GM18868 (cell line): ENCODE results near the gene ACOX1.

Experiments used
- ATAC-seq: cut with Tn5 transposase; IDR thresholded peaks from one replicate; pipeline ENCODE4 v1.9.1; 2021; ENCODE audit warnings: mild to moderate bottlenecking, moderate library complexity; ENCODE audit not compliant: unreplicated experiment

ACOX1 gene

DNA sequence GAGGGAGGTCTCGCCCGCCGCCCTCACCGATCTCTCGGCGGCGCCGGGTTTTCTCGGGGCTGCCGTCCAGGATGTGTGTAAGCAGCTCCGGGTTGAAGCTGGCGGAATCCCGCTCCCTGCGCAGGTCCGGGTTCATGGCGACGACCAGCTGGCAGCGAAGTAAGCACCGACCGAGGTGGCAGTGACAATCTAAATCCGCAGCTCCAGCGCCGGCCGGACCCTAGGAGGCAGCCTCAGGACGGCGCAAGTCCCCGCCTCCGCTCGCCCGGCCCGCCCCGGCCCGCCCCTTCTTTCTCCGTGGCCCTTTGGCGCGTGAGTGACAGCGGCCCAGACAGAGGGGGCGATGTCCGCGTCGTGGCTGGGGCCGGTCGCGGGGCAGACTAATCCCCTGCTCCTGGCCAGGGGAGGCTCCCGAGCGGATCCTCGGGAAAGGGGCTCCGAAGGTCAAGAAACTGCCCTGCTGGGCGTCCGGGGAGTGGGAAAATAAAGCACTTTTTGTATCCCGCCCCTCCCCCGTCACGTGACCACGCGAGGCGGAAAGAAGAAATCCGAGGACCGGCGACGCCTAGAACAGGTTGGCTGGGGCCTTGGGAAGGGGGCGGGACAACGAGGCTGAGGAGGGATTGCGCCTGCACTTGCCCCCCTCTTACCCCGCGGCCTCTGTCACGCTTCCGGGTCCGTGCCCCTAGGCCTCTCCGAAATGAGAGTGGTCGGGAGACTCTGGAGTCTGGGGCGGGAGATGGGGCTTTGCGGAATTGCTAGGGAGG, at the start of gene ACOX1, which contains the start of gene TEN1:
Gene ACOX1, minus strand, starts transcription at position 229 of the 767 bp plus-strand sequence. Its CDS starts 93 bp downstream, at position 136.
Gene TEN1, plus strand, starts transcription at position 303 of the 767 bp plus-strand sequence. CDS start 6,953 bp downstream, outside the sequence.
- ATAC-seq, result peak; percentile 90

GRCh38 chr17:76027159-76027839, 48.3 kb upstream of the ACOX1 start, which contains the start of gene EVPL:
EVPL (minus strand) TSS chr17:76027306; CDS start chr17:76027198, 108 bp downstream.
- no peak for ATAC-seq

GRCh38 chr17:76026714-76027158, 47.8 kb upstream of the ACOX1 start:
- ATAC-seq, result no peak

DNA sequence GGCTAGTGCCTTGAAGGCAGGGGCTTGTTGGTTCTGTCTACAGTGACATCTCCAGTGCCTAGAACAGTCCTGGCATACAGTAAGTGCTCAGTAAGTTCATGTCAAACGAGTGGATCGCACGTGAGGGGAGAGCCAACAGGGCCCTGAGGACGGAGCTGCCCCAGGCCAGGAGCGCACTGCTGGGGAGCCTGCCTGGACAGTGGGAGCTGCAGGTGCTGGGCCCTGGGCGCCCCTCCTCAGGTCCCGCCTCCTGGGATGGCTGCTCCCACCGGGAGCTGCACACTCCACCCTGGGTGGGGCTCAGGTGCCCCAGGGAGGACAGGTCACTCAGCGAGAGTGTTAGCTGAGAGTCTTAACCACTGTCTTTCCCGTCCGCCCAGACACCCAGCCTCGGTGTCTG, 46.3 kb upstream of the ACOX1 start:
- no peak for ATAC-seq

DNA sequence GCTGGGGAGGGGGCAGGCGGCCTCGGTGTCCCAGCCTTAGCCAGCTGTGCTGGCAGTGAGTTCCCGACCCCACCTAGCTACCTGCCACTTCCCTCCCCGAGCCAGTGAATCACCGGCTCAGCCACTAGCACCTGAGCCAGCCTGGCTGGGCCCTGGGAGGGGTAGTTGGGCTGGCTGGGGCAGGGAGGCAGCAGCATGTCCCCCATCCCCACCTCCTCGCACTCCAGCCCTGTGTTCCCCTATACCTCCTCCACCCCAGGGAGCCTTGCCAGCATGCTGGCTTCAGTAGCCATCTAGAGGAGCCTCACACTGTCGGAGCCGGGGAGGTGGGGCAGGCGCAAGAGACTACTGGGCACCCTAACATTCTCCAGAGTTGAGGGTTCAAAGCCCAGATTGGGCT, 45.4 kb upstream of the ACOX1 start:
- no peak for ATAC-seq

DNA sequence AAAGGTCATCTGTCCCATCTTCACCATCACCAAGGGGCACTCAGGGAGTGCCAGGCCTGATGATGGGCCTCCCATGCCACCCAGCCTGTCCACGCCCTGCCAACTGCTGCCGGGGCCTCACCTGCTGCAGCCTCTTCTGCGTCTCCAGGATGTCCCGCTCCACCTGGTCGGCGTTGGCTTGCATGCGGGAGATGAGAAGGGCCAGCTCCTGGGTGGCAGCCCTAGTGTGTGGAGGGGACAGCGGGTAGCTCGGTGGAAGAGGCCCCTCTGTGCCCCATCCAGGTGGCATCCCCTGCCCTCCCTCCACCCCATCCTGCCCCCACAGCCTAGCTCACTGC, 44.9 kb upstream of the ACOX1 start:
- ATAC-seq, result no peak

GRCh38 chr17:76022973-76023899, 44.3 kb upstream of the ACOX1 start:
- no peak for ATAC-seq

DNA sequence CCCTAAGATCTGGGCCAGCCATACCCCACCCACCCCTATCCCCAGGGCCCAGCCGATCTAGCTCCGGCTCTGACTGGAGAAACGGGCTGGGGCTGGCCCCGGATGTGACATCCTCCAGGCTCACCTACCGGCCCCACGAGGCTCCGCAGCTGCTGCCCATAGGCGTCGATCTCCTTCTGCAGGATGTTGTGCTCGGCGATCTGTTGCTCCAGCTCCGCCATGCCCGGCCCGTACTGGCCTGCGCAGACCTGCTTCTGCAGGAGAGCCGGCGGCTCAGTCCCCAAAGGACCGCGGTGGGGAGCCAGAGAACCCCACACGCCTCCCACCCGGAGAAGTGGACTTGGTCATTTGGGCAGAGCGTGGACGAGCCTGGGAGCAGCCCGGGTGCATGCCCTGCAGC, 43.3 kb upstream of the ACOX1 start:
- no peak for ATAC-seq

GRCh38 chr17:76019833-76020467, 41.0 kb upstream of the ACOX1 start:
- no peak for ATAC-seq

- no peak for ATAC-seq
Measured at GRCh38 chr17:76018801-76019200, 39.8 kb upstream of the ACOX1 start.

DNA sequence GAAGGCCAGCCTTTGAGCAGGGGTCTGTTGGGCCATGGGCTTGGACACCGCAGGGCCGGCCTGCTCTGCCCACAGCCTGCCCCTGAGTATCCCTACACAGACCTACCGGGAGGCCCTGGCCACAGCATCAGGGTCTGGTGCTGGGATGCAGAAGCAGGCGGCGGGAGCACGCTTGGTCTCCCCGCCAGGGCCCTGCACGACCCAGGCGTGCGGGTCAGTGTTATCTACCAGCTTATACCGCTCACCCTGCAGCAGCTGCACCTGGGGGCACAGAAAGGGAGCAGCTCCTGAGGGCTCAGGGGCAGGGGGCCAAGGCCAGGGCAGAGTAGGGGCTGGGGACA, 39.3 kb upstream of the ACOX1 start:
- no peak for ATAC-seq

DNA sequence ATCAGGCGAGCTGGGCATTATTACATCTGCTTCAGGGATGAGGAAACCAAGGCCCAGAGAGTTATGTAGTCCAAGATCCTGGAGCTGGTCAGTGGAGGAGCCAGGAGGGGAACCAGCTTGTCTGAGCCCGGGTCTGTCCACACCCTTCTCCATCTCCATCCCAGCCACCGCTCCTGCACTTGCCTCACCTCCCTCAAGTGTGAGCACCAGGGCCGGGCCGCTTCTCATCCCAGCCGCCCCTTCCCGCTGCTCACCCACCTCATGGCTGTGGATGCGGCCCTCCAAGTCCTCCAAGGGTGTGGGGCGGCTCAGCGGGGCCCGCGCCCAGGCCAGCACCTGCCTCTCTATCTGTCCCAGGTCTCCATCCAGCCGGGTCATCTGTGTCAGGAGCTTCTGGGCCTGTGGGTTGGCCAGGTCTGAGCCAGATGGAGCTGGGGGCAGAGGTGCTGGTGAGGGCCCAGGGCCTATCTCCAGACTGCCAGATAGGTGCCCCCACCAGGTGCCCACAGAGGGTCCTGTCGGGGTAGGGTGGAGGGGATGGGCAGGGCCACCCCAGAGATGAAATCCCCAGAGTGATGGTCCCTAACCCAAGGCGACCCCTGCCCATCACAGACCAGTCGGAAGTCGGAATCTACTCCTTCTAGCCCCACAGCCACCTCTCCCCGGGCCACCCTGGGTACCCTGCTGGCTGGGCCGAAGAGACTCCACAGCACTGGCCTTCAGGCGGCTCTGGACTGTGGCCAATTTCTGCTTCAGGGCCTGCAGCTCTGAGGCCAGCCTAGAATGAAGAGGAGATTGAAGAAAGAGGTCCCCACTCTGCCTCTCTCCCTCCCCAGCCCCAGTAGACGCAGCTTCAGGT, 38.7 kb upstream of the ACOX1 start:
- ATAC-seq, result no peak

DNA sequence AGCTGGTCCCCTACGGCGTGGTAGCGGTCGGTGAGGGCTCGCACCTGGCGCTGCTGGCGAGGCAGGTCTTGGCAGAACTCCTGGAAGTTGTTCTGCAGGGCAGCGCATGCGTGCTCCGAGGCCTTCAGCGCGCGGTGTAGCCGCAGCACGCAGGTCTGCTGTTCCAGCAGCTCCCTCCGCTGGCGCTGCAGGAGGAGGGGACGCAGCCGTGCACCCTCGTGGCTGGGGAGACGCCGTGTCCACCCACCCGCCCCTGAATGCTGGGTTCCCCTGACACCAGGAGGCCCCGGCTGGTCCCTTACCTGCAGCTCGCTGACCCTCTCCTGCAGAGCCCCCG, 35.9 kb upstream of the ACOX1 start:
- ATAC-seq, result no peak

DNA sequence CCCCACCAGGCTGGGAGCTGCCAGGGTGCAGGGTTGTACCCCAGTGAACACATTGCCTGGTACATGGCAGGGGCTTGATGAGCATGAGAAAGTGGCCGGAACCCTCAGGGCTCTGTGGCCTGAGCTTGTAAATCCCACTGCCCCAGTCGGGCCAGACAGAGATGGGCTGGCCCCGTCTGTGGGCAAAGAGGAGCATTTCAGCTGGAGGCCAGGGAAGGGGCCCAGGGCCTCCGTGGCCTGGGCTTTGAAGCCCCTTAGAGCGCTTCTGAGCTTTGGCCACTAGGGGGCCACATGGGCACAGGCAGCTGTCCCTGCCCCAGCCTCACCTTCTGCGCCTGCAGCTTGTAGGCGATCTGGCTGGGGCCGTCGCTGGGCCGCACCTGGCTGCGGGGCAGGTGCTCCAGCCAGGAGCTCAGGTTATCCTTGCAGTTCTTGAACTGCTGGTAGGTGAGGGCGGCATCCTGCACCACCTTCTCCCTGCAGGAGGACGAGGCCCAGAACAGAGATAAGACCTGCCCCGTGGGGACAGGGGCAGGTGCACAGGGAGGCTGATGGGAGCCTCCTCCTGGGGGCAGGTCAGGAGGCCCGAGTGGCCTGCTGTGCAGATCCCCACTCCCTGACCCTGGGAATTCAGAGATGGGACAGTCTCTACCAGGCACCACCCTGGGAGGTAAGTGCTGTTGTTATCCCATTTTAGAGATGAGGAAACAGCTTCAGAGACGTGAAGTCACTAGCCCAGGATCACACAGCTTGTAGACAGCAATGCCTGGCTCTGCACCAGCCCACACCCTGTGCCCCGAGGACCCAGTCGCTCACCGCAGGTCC, 35.3 kb upstream of the ACOX1 start:
- no peak for ATAC-seq

DNA sequence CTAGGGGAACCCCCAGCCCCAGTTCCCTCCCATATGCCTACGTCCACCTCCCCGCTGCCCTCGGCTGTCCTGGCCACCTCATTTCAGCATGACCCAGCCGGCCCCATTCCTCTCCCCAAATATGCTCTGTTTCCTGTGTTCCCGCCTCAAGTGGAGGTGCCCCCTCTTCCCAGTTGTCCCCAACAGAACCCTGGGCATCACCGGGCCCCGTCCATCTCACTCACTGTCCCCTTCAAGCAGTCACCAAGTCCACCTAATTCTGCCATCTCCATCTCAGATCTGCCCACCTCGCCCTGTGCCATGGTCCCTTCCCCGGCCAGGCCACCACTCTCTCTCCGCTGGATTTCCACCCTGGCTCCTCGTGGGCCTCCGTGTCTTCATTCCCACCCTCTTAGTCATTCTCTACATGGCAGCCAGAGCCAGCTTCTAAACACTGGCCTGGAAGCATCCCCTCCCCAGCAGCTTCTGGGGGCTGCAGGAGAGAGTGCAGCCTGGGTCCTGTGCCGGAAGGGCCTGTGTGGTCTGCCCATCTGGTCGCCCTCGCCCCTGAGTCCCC, 34.5 kb upstream of the ACOX1 start:
- ATAC-seq, result no peak

DNA sequence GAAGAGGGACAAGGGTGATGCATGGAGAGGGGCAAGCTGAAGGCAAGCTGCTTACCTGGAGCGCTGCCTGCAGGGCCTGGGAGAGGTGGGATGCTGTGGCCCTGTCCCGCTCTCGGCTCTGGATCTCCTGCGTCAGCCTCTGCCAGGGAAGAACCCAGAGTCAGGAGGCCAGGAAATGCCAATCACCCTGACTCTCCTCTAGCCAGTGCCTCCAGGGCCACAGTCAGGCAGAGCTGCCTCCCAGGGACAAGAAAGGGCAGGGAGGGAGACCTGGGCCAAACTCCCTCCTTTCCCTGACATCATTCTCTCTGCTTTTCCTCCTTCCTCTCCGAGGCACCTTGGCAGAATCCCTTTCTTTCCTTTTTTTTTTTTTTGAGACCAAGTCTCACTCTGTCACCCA, 33.0 kb upstream of the ACOX1 start:
- no peak for ATAC-seq

DNA sequence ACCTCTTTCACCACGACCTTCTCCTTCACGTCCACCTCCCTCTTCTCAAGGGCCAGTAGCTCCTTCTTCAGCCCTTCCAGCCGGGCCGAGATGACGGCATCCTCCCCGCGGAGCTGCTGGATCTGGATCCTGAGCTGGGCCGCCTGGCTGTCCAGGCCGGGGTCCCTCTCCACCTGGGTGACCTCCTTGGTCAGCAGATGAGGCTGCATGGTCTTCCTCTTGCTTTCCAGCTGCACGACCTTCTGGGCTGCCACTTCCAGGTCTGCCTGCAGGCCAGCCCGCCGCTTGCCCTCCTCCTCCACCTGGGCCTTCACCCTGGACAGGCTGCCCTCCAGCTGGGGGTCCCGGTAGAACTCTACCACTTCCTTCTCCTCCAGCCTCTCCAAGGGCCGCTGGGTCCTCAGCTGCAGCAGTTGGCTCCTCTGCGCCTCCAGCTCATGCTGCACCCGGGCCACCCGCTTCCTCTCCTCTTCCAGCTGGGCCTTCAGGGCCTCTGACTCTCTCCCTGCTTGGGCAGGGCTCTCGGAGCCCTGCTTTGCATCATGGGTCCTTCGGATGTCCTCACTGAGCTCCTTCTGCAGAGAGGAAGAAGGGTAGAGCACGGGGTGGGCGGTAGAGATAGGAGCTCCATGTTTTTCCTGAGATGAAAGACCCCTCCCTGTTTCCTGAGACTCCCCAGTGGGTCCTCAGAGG, 31.1 kb upstream of the ACOX1 start:
- no peak for ATAC-seq

DNA sequence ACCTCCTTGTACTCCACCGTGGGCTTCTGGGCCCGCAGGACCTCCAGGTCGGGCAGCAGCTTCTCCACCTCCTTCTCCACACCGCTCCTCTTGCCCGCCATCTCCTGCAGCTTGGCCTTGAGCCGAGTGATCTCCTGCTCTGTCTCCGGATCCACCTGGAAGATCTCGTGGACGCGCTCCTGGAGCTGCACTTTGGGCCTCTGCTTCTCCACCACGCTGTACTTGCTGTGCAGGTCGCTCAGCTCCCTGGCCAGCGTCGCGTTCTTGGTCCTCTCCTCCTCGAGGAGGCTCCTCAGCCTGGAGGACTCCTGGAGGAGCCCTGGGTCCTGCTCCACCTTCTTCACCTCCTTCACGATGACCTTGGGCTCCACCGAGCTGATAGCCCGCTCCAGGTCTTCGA, 30.5 kb upstream of the ACOX1 start:
- no peak for ATAC-seq
